SH-SY5Y (cell line): ENCODE data around the gene TRAF6.

Source experiments
- GATA2 ChIP-seq: IDR thresholded peaks from 2 replicates; pipeline ENCODE4 v1.6.1; 2011; ENCODE audit warnings: mild to moderate bottlenecking, low read depth, low read length
- GATA3 ChIP-seq: IDR thresholded peaks from 2 replicates; pipeline ENCODE4 v1.6.1; 2011; ENCODE audit warnings: low read depth, mild to moderate bottlenecking, low read length, moderate library complexity

GRCh38 chr11:36449561-36450096 is 60.4 kb downstream of the TRAF6 start:
- TF ChIP-seq GATA2, result no peak
- no peak for TF ChIP-seq GATA3
